Measurements from ENCODE around the gene CD8A.
"Not testable (repeated sequence)": the region's sequence is repeated elsewhere in the genome, so short reads cannot be mapped to it uniquely, and the experiment has no call there.

CD8A gene

GRCh38 chr2:86776532-86776931 is 14.2 kb downstream of the CD8A start:
- no peak for DNase-seq (ENCODE audit: low read depth)

- no peak for DNase-seq (ENCODE audit: low read depth)
These were observed 15.4 kb downstream of the CD8A start for GRCh38 chr2:86775338-86775737.

- no peak for DNase-seq (ENCODE audit: low read depth)
These were observed 15.9 kb downstream of the CD8A start for GRCh38 chr2:86774862-86775261.

- DNase-seq (ENCODE audit: low read depth) = no peak
These were observed 18.1 kb downstream of the CD8A start for GRCh38 chr2:86772611-86773010.

DNA sequence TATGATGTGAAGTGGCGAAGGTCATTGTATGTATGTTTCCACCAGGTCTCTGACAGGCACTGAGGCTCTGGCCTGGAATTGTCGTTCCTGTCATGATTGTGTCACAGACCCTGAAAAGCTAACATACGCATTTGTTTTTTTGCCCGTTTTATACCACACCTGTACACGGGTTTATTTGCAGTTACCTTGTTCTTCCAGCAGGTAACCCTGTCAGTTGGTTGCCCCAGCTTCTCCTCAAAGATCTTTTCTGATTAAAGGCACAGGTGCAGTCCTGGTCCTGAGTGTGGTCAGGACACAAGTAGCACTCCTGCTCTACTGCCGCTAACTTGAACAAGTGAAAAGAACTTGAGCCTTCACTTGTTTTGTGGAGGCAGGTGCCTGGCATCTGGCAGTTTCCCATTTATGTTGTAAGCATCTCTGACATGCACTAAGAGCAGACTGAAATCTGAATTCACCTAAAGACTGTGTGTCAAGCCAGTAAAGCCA is 19.9 kb downstream of the CD8A start:
- DNase-seq (ENCODE audit: low read depth) = no peak

DNA sequence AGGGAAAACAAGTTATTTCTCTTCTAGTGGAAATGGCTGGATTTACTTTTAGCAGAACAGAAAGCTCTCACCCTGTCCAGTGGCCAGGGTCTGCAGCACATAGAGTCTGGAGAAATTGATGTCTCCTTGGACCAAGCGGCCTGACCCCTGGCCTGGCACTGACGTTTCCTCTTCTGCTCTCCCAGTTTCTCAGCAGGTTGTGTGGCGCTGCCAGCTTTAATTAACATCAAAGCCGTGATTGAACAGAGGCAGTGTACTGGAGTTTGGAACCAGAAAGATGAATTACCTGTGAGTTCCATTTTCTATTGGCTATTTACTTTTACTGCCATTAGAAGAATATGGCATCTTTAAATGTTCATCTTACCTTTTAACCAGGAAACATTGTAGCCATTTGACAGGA is 20.9 kb downstream of the CD8A start:
- DNase-seq (ENCODE audit: low read depth) = no peak

DNA sequence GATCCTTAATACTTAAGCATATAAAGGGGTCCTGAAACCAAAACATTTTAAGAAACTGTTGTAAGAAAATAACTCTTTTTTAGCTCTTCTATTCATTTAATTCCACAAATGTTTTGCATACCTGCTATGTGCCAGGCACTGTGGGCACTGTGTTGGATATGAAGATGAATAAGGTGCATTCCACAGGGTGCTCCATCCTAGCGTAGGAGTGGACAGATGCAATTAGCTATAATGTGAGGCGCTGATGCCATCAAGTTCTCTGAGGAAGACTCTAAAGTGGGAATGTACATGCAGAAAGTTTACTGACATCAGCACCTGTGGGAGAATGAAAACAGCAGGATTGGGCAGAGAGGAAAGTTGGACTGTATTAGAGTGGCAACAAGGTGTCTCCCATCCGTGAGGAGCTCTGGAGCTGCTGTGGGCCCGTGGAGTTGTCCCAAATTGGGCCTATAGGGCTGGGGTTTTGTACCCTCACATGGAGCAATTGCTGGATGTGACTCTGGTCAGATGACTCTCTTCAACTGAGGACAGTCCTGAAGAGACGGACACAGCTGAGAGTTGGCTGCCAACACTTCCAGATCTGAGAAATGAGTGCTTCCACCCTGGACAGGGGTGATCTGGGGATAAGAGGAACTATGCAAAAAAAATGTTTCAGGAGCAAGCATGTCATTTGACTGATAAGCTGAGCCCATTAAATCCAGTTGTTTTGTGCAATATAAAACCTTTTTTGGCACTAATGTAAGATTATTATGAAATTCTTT is 22.3 kb downstream of the CD8A start:
- DNase-seq (ENCODE audit: low read depth) = no peak

GRCh38 chr2:86765310-86765695 is 25.4 kb downstream of the CD8A start:
- no peak for DNase-seq (ENCODE audit: low read depth)

- DNase-seq (ENCODE audit: low read depth) = no peak
These were observed 25.9 kb downstream of the CD8A start for GRCh38 chr2:86764661-86765309.

DNA sequence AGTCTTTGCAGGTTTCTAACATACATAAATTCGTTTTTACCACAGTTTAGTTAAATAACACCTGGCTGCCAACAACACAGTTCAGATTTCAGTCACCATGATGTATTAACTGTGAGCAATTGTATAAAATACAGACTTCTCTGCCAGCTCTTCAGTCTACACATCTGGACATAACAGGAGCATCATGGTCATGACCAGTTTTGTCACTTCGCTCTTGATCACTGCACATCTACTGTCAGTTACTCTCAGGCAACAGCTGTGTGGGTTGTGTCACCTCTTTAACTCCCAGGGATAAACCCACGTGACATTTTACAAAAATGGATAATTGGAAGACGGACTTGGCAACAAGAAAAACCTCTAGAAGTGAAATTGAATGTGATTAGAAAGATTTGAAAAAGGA is 30.3 kb downstream of the CD8A start:
- no peak for DNase-seq (ENCODE audit: low read depth)

DNA sequence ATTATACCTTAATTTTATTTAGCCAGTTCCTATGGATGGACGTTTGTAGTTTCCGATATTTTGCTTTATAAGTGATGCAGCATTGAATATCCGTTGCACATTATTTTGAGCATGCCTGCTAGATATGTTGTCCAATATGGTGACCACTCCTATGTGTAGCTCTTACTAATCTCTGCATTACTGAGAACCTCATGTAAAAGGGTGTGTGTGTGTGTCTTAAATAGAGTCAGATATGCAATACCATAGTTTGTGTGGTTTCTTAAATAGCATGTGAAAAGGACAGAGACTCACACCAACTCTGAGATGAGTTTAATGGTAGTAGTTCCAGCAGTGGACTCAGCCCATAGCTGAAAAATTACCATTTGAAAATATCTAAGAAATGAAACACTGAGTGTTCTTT is 32.3 kb downstream of the CD8A start:
- DNase-seq (ENCODE audit: low read depth) = no peak

GRCh38 chr2:86753606-86754005 is 37.1 kb downstream of the CD8A start:
- no peak for DNase-seq (ENCODE audit: low read depth)

DNA sequence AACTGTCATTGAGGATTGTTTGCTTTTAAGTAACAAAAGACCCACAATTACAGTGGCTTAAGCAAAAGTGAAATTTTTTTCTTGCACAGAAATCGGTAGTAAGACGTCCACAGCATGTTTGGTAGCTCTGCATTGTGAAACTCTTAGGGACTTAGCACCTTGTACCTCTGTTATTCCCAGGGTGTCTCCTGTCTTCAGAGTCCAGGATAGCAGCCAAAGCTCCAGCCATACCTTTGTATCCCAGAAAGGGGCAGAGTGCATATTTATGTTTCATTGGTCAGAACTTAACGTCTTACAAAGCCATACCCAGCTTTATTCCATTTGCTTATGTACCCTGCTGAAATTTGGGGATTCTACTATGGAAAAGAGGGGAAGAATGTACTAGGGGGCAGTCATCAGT is 37.8 kb downstream of the CD8A start:
- DNase-seq (ENCODE audit: low read depth) = no peak

- no peak for DNase-seq (ENCODE audit: low read depth)
These were observed 38.9 kb downstream of the CD8A start for GRCh38 chr2:86751778-86752177.

DNA sequence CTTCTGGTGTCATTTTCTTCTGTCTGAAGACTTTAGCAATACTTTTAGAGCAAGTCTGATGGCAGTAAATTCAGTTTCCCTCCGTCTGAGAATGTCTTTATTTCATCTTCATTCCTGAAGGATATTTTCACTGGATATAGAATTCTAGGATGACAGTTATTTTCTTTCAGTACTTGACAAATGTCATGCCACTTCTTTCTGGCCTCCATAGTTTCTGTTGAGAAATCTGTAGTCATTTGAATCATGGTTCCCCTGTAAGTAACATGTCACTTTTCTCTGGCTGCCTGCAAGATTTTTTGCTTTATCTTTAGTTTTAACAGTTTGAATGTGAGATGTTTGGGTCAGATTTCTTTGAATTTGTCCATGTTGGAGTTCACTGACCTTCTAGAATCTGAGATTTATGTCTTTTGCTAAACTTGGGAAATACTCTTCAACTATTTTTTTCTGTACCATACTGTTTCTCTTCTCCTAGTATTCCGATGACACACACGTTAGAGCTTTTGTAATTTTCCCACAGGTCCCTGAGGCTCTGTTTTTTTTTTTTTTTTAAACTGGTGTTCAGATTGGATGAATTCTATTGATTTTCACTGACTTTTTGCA is 40.4 kb downstream of the CD8A start:
- DNase-seq (ENCODE audit: low read depth) = no peak

DNA sequence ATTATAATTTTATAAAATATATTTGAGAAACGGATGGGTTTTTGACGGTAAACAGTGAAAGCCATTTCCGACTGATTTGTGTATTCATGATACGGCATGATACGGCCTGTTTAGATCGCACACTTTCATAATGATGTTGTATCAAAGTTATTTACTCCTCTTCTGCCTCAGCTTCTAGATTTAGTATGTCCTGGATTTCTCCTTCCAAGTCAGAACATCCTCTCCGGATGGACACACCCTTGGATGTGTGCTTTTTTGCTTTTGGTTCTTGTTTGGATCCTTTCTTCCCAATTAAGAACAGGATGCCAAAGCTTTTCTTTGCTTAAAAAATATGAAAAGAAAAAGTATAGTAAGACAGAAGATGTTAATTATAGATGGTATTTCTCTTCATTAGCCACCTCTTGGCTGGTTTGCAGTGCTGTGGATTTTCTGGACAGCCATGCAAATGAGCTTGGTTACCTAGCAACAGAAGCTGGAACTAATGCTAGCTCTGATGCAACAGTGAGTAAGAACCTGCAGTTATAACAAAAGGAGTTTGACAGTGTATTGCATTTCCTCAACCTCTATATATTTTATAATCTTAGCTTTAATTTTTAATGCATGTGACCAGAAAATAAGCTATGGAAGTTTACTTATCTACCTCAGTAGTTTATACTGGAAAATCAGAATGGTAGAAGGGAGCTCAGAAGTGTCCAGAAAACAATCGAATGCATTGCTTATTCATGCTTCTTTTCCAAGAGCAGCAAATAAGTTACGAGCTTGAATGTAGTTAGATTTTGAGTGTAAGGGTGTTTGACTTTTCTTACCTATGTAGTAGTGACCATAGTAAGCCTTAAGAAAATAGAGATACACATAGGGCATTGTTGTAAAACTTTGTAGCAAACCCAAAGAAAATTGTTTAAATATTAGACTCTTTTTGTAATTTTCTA is 42.7 kb downstream of the CD8A start:
- DNase-seq (ENCODE audit: low read depth) = no peak

- no peak for DNase-seq (ENCODE audit: low read depth)
These were observed 43.8 kb downstream of the CD8A start for GRCh38 chr2:86746939-86747338.

DNA sequence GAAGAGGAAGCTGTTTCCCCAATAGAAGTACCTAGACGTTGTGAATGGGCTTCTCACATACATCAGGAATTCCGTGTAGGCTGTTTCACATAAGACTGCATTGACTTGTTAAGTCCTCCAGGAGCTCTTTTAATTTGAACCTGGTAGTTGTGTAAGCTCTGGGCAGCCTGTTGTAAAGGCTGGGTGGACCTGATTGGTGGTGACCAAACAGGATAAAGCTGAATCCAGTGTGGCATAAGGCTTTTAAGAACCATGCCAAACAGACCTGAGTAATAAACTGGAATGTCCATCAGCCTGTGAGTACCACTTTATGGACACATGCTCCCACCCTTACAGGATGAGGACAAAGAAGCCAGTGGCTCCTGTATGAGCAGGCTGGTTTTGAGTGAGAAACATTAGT is 46.6 kb downstream of the CD8A start:
- no peak for DNase-seq (ENCODE audit: low read depth)

- DNase-seq (ENCODE audit: low read depth) = not testable (repeated sequence)
These were observed 48.7 kb downstream of the CD8A start for GRCh38 chr2:86741889-86742498.

DNA sequence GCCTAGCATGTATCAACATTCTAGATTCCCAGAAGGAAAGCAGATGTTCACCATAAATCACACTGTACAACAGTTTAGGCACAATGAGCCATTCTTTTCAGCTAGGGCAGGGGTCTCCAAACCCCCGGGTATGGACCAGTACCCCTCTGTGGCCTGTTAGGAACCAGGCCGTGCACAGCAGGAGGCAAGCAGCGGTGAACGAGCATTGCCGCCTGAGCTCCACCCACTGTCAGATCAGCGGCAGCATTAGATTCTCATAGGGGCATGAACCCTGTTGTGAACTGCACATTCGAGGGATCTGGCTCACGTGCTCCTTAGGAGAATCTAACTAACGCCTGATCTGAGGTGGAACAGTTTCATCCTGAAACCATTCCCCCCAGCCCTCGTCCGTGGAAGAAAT is 50.8 kb downstream of the CD8A start:
- DNase-seq (ENCODE audit: low read depth) = not testable (repeated sequence)

- not testable (repeated sequence) for DNase-seq (ENCODE audit: low read depth)
These were observed 51.2 kb downstream of the CD8A start for GRCh38 chr2:86739485-86739884.

- not testable (repeated sequence) for DNase-seq (ENCODE audit: low read depth)
These were observed 55.8 kb downstream of the CD8A start for GRCh38 chr2:86734896-86735295.

All from CMK (cell line).